NCI-H1694 (cell line): ENCODE results near the gene CARS2.
"Not testable (repeated sequence)": the region's sequence is repeated elsewhere in the genome, so short reads cannot be mapped to it uniquely, and the experiment has no call there.

Source experiments
- DNase-seq: peaks from one replicate; lab custom pipeline; 2025; lab: John Stamatoyannopoulos, UW

Gene CARS2

GRCh38 chr13:110616103-110617101 lies 89.5 kb downstream of the CARS2 start:
- peak; percentile 24 for DNase-seq

- peak; percentile 89 for DNase-seq
Observed at GRCh38 chr13:110615322-110616102, 90.4 kb downstream of the CARS2 start, which contains the start of gene NAXD. NAXD (plus strand) TSS chr13:110615545; CDS start chr13:110615602, 57 bp downstream.

- no peak for DNase-seq
Observed at GRCh38 chr13:110615005-110615321, 91.0 kb downstream of the CARS2 start.

GRCh38 chr13:110610955-110611595 lies 94.8 kb downstream of the CARS2 start:
- no peak for DNase-seq

- DNase-seq = no peak
Observed at GRCh38 chr13:110607675-110608224, 98.2 kb downstream of the CARS2 start.

- DNase-seq = not testable (repeated sequence)
Observed at GRCh38 chr13:110606281-110606680, 99.6 kb downstream of the CARS2 start.

GRCh38 chr13:110605132-110605531 lies 100.8 kb downstream of the CARS2 start:
- DNase-seq = no peak

- DNase-seq = no peak
Observed at GRCh38 chr13:110600980-110601379, 104.9 kb downstream of the CARS2 start.

- DNase-seq = no peak
Observed at GRCh38 chr13:110600261-110600819, 105.6 kb downstream of the CARS2 start.

GRCh38 chr13:110597041-110597689 lies 108.8 kb downstream of the CARS2 start:
- DNase-seq = no peak

GRCh38 chr13:110593430-110594130 lies 112.3 kb downstream of the CARS2 start:
- DNase-seq = peak; percentile 40

GRCh38 chr13:110592665-110593064 lies 113.3 kb downstream of the CARS2 start:
- no peak for DNase-seq
